RPMI7951 (cell line): ENCODE results near the gene RNPEPL1. TPM values are rescaled to one million over a fixed set of nuclear protein-coding genes. Genes with fewer than 3 reads are reported as not detected.

Source experiments
- DNase-seq: peaks from one replicate; pipeline ENCODE4 v3.0.0-alpha.2; 2012; ENCODE audit warnings: low read depth
- total RNA-seq: library from RNA; depleted of rRNA; stranded (reverse); fragments of >200 nt; shearing (Covaris generic); gene quantifications from 2 replicates; pipeline ENCODE4 v1.2.3, GENCODE V29; 2014

The RNPEPL1 gene
- total RNA-seq, 1 experiment from 2014 or later: 15.4 TPM

GRCh38 chr2:240589850-240590525, 21.7 kb downstream of the RNPEPL1 start:
- DNase-seq: no peak

- no peak for DNase-seq
Measured at GRCh38 chr2:240590681-240591111, 22.4 kb downstream of the RNPEPL1 start.

DNA sequence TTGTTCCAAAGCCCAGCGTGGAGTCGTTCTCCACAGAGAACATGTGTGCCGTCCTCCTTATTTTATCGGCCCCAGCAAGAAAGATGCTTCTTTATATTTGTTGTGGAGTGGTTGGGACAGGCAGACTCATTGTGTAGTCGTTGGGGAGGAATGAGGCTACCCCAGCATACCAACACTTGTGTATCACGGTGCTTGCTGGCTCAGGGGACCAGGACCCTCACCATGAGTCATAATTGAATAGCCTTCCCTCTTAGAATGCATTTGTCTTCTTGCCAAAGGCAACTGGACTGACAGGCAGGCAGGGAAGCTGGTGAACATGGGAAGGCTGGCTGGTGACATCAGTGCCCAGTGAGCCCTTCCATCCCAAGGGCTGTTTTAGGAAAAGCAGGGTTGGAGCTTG, 22.9 kb downstream of the RNPEPL1 start:
- no peak for DNase-seq

GRCh38 chr2:240591784-240592183, 23.5 kb downstream of the RNPEPL1 start:
- no peak for DNase-seq

DNA sequence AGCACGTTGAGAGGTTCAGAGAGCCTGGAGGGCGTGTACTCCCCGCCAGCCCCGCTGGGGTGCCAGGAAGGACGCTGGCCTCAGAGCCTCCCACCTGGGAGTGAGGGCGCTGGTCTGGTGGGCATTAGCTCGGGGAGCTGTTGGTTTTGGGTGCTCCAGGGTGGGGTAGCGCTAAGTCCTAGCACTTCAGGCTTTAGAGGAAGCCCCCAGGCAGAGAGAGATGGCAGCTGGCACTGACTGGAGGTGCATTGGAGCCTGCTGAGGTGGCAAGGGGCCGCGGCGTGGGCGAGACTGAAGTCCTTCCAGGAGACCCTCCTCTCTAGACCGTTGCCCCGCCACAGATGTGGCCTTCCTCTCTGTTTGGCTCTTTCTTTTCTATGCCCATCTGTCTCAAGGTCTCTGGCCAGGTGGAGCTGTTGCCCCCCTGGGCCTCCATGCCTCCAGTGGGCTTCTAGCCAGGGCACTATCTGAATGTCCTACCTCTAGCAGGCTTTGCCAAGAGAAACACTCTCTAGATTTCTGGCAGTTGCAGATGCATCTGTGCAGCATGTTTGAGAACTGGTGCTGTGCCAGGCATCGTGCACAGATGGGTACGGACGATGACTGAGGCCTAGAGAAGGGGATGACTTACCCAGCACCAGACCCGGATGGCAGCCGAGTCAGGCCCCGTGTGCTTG, 24.9 kb downstream of the RNPEPL1 start:
- no peak for DNase-seq

DNA sequence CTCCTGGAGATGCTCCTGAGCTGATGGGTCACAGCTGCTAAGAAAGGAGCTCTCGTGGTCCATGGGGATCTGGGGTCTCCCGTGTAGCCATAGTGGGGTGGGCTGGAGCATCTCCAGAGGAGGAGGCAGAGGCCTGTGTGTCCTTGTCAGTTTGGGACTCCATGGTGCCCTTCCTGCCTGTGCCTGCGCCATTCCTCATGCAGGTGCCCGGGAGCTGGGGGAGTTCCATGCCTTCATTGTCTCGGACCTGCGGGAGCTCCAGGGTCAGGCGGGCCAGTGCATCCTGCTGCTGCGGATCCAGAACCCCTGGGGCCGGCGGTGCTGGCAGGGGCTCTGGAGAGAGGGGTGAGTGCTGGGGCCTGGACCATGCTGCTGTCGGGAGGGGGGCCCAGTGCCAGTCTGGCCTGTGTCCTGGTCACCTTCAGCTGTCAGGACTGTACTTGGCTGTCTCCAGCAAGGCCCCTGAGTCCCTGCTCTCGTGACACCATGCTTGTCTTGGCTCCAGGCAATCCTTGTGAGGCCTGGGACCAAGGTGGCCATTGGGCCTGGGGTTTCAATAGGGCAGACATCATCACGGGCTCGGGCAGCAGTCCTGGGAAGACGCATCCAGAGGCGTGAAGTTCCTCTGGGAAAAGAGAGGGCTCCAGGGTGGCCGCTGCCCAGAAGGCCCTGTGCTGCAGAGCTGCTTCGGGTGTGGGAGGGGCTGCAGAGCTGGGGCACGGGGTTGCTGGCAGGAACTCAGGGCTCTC, 25.6 kb downstream of the RNPEPL1 start:
- no peak for DNase-seq

GRCh38 chr2:240594511-240595380, 26.5 kb downstream of the RNPEPL1 start:
- DNase-seq: no peak

DNA sequence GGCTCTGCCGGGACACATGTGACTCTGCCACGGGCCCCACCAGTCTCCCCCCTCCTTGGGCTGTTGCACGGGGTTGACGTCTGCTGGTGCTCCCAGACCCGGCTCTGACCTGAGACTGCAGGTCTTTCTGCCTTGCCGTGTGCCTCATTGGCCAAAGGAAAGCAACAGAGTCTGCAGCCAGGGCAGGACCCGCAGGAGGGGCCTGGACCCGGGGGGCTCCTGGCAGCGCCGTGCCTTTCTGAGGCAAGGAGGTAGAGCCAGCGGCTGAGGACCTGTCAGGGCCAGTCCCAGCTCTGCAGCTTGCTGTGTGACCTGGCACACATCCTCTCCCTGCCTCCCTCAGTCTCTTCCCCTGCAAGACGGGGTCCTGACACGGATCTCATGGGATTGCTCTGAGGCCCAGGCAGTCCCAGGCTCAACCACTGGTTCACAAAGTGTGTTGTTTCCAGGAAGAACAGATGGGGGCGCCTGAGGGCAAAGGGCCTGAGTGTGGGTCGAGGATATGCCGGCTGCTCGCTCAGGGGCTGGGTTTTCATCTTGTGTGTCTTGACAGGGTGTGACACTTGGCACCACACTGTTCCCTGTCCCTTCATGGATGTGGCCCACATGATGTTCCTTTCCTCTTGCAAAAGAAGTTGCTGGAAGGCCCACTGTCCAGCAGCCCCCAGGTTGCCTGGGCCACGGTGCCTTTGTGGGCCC, 27.2 kb downstream of the RNPEPL1 start:
- DNase-seq: no peak

DNA sequence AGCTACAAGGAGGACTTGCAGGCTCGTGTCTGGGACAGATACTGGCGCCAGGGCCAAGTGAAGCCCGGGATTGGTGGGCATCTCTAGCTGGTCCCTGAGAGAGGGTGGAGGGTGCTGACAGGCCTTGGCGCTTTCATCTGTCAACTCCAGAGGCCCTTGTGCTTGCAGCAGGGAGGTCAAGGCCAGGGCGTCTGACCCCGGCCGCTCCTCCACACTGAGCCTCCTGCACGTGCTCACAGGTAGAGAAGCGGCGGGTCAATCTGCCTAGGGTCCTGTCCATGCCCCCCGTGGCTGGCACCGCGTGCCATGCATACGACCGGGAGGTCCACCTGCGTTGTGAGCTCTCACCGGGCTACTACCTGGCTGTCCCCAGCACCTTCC, 27.8 kb downstream of the RNPEPL1 start:
- no peak for DNase-seq

DNA sequence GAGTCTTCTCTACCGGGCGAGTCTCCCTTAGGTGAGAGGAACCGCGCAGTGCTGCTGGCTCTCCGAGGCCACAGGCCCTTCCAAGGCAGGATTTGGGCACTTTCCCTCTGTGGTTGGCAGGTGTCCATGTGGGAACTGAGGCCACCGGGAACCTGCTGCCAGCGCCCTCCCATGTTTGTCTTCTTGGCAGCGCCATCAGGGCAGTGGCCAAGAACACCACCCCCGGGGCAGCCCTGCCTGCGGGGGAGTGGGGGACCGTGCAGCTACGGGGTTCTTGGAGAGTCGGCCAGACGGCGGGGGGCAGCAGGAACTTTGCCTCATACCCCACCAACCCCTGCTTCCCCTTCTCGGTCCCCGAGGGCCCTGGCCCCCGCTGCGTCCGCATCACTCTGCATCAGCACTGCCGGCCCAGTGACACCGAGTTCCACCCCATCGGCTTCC, 28.2 kb downstream of the RNPEPL1 start:
- DNase-seq: no peak

DNA sequence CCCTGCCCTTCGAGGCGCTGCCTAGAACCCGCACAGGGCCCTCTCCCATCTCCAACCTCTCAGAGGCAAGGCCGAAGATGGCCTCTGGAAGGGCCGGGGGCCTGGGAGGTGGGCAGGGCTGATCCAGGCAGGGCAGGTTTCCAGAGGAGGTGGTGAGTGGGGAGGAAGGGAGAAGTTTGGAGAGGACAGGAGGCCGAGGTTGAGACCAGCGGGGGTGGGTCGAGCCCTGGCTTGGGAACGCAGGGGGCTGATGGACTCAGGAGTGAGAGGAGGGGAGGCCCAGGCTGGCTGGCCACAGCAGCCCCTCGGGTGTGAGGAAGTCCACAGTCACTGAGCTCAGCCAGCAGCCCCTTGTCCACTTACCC, 28.8 kb downstream of the RNPEPL1 start:
- DNase-seq: no peak

DNA sequence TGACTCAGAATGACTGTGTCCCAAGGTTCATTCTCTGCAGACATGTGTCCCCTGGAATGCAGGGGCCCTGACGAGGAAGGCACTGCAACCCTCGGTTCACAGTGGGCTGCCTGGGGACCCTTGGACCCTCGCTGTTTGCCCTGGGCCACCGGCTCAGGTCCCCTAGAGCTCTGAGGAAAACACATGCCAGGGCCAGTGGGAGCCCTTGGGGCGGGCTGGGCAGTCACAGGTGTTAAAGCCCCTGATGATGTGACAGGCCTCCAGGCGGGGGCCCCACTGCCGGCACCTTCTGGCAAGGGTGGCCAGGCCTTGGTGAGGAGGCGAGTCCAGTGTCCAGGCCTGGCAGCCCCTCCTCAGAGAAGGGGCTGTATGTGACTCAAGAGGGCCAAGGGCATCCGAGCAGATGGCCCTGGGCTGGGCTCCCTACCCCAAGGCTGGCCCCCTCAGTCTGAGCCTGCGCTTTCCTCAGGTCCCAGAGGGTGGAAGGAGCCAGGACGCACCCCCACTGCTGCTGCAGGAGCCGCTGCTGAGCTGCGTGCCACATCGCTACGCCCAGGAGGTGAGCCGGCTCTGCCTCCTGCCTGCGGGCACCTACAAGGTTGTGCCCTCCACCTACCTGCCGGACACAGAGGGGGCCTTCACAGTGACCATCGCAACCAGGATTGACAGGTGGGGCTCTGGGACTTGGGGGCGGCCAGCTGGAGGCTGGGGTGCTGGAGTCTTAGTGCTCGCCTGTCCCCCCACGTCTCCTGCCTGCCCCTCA, 29.3 kb downstream of the RNPEPL1 start:
- DNase-seq: no peak

DNA sequence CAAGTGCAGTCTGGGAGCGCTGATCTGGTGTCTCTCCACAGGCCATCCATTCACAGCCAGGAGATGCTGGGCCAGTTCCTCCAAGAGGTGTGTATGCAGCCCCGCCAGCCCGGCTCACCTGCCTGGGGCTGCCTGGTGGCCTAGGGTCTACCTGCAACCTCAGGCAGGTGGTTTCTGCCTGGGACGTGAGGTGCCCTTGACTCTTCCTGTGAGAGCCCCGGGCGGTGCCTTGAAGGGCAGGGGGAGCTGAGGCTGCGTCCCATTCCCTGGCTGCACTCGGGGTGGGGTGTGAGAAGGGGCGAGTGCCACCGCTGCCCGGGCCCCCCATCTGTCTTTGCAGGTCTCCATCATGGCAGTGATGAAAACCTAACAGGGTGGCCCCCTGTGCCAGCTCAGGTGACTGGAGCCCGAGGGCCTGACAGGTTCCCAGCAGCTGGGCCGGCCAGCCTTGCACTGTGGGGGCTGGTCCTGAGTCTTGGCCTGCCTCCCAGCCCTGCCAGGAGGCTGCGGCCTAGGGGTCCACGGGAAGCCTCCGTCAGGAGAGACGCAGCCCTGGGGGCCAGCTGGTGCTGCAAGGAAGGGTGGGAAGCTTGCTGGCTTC, 30.1 kb downstream of the RNPEPL1 start:
- DNase-seq: no peak

DNA sequence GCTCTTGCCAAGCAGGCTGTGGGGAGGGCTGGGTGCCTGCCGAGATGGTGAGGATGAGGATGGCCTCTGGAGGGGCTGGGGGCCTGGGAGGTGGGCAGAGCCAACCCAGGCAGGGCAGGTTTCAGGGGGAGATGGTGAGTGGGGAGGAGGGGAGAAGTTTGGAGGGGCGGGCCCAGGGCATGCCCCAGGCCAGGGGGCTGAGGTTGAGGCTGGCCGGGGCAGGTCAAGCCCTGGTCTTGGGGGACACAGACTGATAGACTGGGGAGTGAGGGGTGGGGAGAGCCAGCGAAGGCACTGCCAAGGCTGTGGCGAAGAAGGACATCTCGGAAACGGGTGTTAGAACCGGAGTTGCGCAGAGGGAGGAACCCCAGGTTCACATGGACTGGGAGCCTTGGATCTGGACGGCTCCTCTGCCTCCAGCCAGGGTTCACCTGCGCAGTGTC, 30.9 kb downstream of the RNPEPL1 start:
- no peak for DNase-seq

- no peak for DNase-seq
Measured at GRCh38 chr2:240600451-240600961, 32.2 kb downstream of the RNPEPL1 start.

DNA sequence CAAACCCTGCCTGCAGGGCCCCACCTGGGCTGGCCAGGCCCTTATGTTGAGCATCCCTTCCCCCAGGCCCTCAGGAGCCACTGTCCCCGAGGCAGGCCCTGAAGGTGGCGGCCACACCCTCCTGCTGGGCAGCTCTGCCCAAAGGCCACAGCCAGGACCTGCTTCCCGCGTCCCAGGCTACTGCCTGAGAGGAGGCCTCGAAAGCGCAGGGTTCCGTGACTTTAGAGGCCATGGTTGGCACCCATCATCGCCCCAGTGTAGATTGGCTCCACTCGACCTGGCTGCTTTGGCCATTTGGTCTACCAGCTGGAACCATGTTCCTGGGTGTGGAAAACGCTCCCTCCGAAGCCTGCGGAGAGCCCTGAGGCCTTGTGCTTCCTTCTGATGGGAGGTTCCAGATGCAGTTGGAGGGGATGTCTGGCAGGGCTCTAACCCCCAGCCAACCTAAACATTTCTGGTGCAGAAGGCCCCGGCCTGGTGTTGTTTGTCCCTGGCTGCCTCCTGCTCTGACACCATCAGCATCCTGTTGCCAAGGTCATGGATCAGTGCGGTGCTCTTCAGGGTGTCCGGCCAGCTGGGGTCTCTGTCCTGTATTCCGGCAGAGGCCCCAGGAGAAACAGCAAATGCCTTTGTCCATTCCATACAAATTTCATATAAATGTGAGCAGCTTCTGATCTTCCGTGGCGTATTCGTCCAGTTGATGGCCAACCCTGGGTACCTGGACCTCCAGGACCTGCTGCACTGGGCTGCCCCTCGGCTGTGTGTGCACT, 33.0 kb downstream of the RNPEPL1 start:
- DNase-seq: no peak

DNA sequence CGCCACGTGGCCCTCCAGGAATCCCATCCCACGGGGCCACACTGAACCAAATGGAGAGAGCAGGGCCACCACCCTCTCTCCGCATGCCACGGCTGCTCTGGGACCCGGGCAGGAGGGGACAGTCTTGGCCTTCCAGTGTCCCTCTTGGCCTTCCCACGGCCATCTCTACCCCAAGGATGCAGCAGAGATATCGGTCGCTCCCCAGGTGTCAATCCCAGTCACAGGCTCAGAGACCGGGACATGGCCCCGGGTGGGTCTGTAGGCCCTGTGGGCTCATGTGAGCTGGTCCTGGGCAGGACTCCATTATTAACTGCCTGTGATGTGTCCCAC, 33.5 kb downstream of the RNPEPL1 start:
- DNase-seq: no peak

GRCh38 chr2:240602266-240603050, 34.2 kb downstream of the RNPEPL1 start:
- DNase-seq: no peak
